Activated CD8-positive, alpha-beta T cell treated with anti-CD3 and anti-CD28 coated beads for 36 hours (primary cell): ENCODE data around the gene LCN2. TPM values are rescaled to one million over a fixed set of nuclear protein-coding genes. Genes with fewer than 3 reads are reported as not detected.

Experiments used
- ATAC-seq: fragments of 200-7000 bp; cut with Tn5 transposase; one replicate; pipeline ENCODE4 v1.10.0; 2021; ENCODE audit warnings: mild to moderate bottlenecking, moderate library complexity
- CTCF ChIA-PET: fragments of 350-600 bp; sonication (Branson Sonifier 250); formaldehyde crosslinking; loops from one replicate; lab custom pipeline; 2021; ENCODE audit warnings: antibody characterized with exemption; lab: Charles Lee
- POLR2A ChIA-PET: fragments of 350-600 bp; sonication (Branson Sonifier 250); formaldehyde crosslinking; loops from one replicate; lab custom pipeline; 2021; ENCODE audit warnings: antibody characterized with exemption; lab: Charles Lee
- DNase-seq: peaks from one replicate; pipeline ENCODE4 v3.0.0-alpha.2; 2020
- H3K27ac Mint-ChIP-seq: one replicate; pipeline ENCODE4 v1.8.0; 2021; ENCODE audit warnings: mild to moderate bottlenecking, mixed read lengths
- H3K27me3 Mint-ChIP-seq: one replicate; pipeline ENCODE4 v1.8.0; 2021; ENCODE audit warnings: mixed read lengths
- H3K36me3 Mint-ChIP-seq: one replicate; pipeline ENCODE4 v1.8.0; 2021; ENCODE audit warnings: low read depth, mixed read lengths
- H3K4me1 Mint-ChIP-seq: one replicate; pipeline ENCODE4 v1.8.0; 2021; ENCODE audit warnings: low read depth, mixed read lengths
- H3K4me3 Mint-ChIP-seq: one replicate; pipeline ENCODE4 v1.8.0; 2021; ENCODE audit warnings: mild to moderate bottlenecking, moderate library complexity, mixed read lengths
- H3K9me3 Mint-ChIP-seq: one replicate; pipeline ENCODE4 v1.8.0; 2021; ENCODE audit warnings: mixed read lengths
- CTCF ChIP-seq: fragments of 200-600 bp; IDR thresholded peaks from one replicate; pipeline ENCODE4 v1.8.0; 2022; ENCODE audit warnings: antibody characterized with exemption, mild to moderate bottlenecking
- intact Hi-C: fragments of 100-400 bp; cut with micrococcal nuclease; formaldehyde crosslinking; loops from one replicate; pipeline ENCODE4 v1.10.0; 2022
- total RNA-seq, 2 experiments: library from RNA; stranded (reverse); gene quantifications; one replicate each; pipeline ENCODE4 v1.2.3, GENCODE V29; 2021

The LCN2 gene
- total RNA-seq, 2 experiments from 2014 or later: not detected

- intact Hi-C loops: no loop called here
- Mint-ChIP-seq H3K36me3 (peaks cover 14% of the 10 kb centered on the region), H3K27ac (no peak overlapping the region), H3K27me3 (no peaks in the 10 kb centered on the region), H3K4me1 (peaks cover 10% of the 10 kb centered on the region), H3K9me3 (no peaks in the 10 kb centered on the region), H3K4me3 (no peak overlapping the region)
- ChIA-PET CTCF (interaction anchor here (0.6 to 3.3 kb wide), 63 partner anchors 8 to 559 kb away, joined by 3 to 94 read pairs (median 4); partner anchors contain the start of genes BBLN, NAIF1, PTGES2 and SLC25A25), POLR2A (interaction anchor here (0.6 to 1.2 kb wide), 5 partner anchors 13 to 248 kb away, joined by 3 to 5 read pairs (median 3); no protein-coding TSS in a partner anchor)
- peak; percentile 100 for TF ChIP-seq CTCF
- ATAC-seq (peak; percentile 91), DNase-seq (peak; percentile 98)
Observed at GRCh38 chr9:128117613-128118471, 31.4 kb upstream of the LCN2 start.

- no peak for ATAC-seq
- no peak for DNase-seq
- intact Hi-C loops: no loop called here
- H3K27me3 Mint-ChIP-seq: no peaks in the 10 kb centered on the region
- H3K36me3 Mint-ChIP-seq: peaks cover 12% of the 10 kb centered on the region
- no peak overlapping the region for H3K27ac Mint-ChIP-seq
- no peak for TF ChIP-seq CTCF
- ChIA-PET POLR2A (no interaction called here), CTCF (interaction anchor here (0.6 to 3.3 kb wide), 31 partner anchors 9 to 387 kb away, joined by 3 to 94 read pairs (median 6); partner anchors contain the start of genes BBLN and PTGES2)
- no peak overlapping the region for H3K4me3 Mint-ChIP-seq
- peaks cover 10% of the 10 kb centered on the region for H3K4me1 Mint-ChIP-seq
- no peaks in the 10 kb centered on the region for H3K9me3 Mint-ChIP-seq
Observed at GRCh38 chr9:128118472-128118857, 30.8 kb upstream of the LCN2 start.

- DNase-seq (no peak), ATAC-seq (no peak)
- H3K27ac Mint-ChIP-seq: no peak overlapping the region
- intact Hi-C loops: no loop called here
- POLR2A ChIA-PET: no interaction called here
- TF ChIP-seq CTCF: no peak
- H3K4me3 Mint-ChIP-seq: no peak overlapping the region
- peaks cover 9% of the 10 kb centered on the region for H3K36me3 Mint-ChIP-seq
- H3K27me3 Mint-ChIP-seq: no peaks in the 10 kb centered on the region
- H3K4me1 Mint-ChIP-seq: peaks cover 10% of the 10 kb centered on the region
- no peaks in the 10 kb centered on the region for H3K9me3 Mint-ChIP-seq
- CTCF ChIA-PET: interaction anchor here (0.9 to 1.6 kb wide), 4 partner anchors 9 to 249 kb away, joined by 3 to 6 read pairs (median 3); no protein-coding TSS in a partner anchor
Observed at GRCh38 chr9:128118971-128119665, 30.1 kb upstream of the LCN2 start.

- ChIA-PET POLR2A (interaction anchor here (0.6 kb wide), 1 partner anchor 111 kb away, joined by 3 read pairs; no protein-coding TSS in a partner anchor), CTCF (interaction anchor here (0.9 to 1.6 kb wide), 4 partner anchors 8 to 250 kb away, joined by 3 to 6 read pairs (median 3); no protein-coding TSS in a partner anchor)
- Mint-ChIP-seq H3K36me3 (peaks cover 9% of the 10 kb centered on the region), H3K4me1 (peaks cover 17% of the 10 kb centered on the region), H3K27me3 (no peaks in the 10 kb centered on the region), H3K9me3 (no peaks in the 10 kb centered on the region), H3K4me3 (no peak overlapping the region), H3K27ac (no peak overlapping the region)
- TF ChIP-seq CTCF: no peak
- intact Hi-C loops: no loop called here
- ATAC-seq: no peak
- no peak for DNase-seq
Observed at GRCh38 chr9:128120061-128120740, 29.1 kb upstream of the LCN2 start.
